HG02623 (cell line): ENCODE measurements around the gene OSCAR.
"Not testable (repeated sequence)": the region's sequence is repeated elsewhere in the genome, so short reads cannot be mapped to it uniquely, and the experiment has no call there.

Experiments
- ATAC-seq: cut with Tn5 transposase; IDR thresholded peaks from one replicate; pipeline ENCODE4 v1.9.1; 2021; ENCODE audit warnings: moderate library complexity; ENCODE audit not compliant: unreplicated experiment

Gene OSCAR

GRCh38 chr19:54095859-54096616 lies 4.6 kb downstream of the OSCAR start:
- ATAC-seq = not testable (repeated sequence)

GRCh38 chr19:54095136-54095858 lies 5.3 kb downstream of the OSCAR start:
- ATAC-seq = no peak

GRCh38 chr19:54094426-54095000 lies 6.1 kb downstream of the OSCAR start:
- ATAC-seq = no peak

GRCh38 chr19:54084410-54084809 lies 16.2 kb downstream of the OSCAR start:
- no peak for ATAC-seq

- ATAC-seq = no peak
Measured at GRCh38 chr19:54081032-54081431, 19.6 kb downstream of the OSCAR start, which contains the start of gene TARM1. TSS of gene TARM1 (minus strand) at chr19:54081365. CDS start at chr19:54081340, 25 bp downstream.

GRCh38 chr19:54077334-54077733 lies 23.3 kb downstream of the OSCAR start:
- ATAC-seq = no peak

- ATAC-seq = no peak
Measured at GRCh38 chr19:54074851-54075250, 25.8 kb downstream of the OSCAR start.

- ATAC-seq = no peak
Measured at GRCh38 chr19:54073829-54074228, 26.8 kb downstream of the OSCAR start.

- no peak for ATAC-seq
Measured at GRCh38 chr19:54069470-54069869, 31.1 kb downstream of the OSCAR start.

- no peak for ATAC-seq
Measured at GRCh38 chr19:54063350-54064116, 37.1 kb downstream of the OSCAR start, which contains the start of gene VSTM1. TSS of gene VSTM1 (minus strand) at chr19:54063897. CDS start at chr19:54063777, 120 bp downstream.

GRCh38 chr19:54062643-54063042 lies 38.0 kb downstream of the OSCAR start:
- no peak for ATAC-seq

GRCh38 chr19:54047616-54048015 lies 53.0 kb downstream of the OSCAR start:
- no peak for ATAC-seq

GRCh38 chr19:54045771-54046170 lies 54.8 kb downstream of the OSCAR start:
- no peak for ATAC-seq
